ENCODE data around the gene ZFYVE28.

Gene ZFYVE28

GRCh38 chr4:2411786-2412510, 6.5 kb downstream of the ZFYVE28 start:
- peak; percentile 46 for DNase-seq (ENCODE audit: low spot score)

- no peak for DNase-seq (ENCODE audit: low spot score)
These were observed 9.1 kb downstream of the ZFYVE28 start for GRCh38 chr4:2409381-2409783.

- no peak for DNase-seq (ENCODE audit: low spot score)
These were observed 9.5 kb downstream of the ZFYVE28 start for GRCh38 chr4:2408976-2409375.

GRCh38 chr4:2408401-2408958, 10.0 kb downstream of the ZFYVE28 start:
- no peak for DNase-seq (ENCODE audit: low spot score)

GRCh38 chr4:2407991-2408342, 10.5 kb downstream of the ZFYVE28 start:
- DNase-seq (ENCODE audit: low spot score), result no peak

GRCh38 chr4:2406920-2407319, 11.5 kb downstream of the ZFYVE28 start:
- DNase-seq (ENCODE audit: low spot score), result no peak

- DNase-seq (ENCODE audit: low spot score), result no peak
These were observed 12.0 kb downstream of the ZFYVE28 start for GRCh38 chr4:2406406-2406805.

GRCh38 chr4:2402941-2403340, 15.5 kb downstream of the ZFYVE28 start:
- DNase-seq (ENCODE audit: low spot score), result no peak

GRCh38 chr4:2402048-2402842, 16.2 kb downstream of the ZFYVE28 start:
- DNase-seq (ENCODE audit: low spot score), result no peak

GRCh38 chr4:2401610-2401983, 16.8 kb downstream of the ZFYVE28 start:
- no peak for DNase-seq (ENCODE audit: low spot score)

GRCh38 chr4:2400841-2401609, 17.4 kb downstream of the ZFYVE28 start:
- no peak for DNase-seq (ENCODE audit: low spot score)

GRCh38 chr4:2399631-2400190, 18.7 kb downstream of the ZFYVE28 start:
- DNase-seq (ENCODE audit: low spot score), result no peak

- no peak for DNase-seq (ENCODE audit: low spot score)
These were observed 19.2 kb downstream of the ZFYVE28 start for GRCh38 chr4:2399216-2399615.

- no peak for DNase-seq (ENCODE audit: low spot score)
These were observed 20.7 kb downstream of the ZFYVE28 start for GRCh38 chr4:2397596-2398379.

- DNase-seq (ENCODE audit: low spot score), result no peak
These were observed 21.6 kb downstream of the ZFYVE28 start for GRCh38 chr4:2396781-2397368.

- DNase-seq (ENCODE audit: low spot score), result no peak
These were observed 22.9 kb downstream of the ZFYVE28 start for GRCh38 chr4:2395584-2395983.

GRCh38 chr4:2395038-2395437, 23.4 kb downstream of the ZFYVE28 start:
- DNase-seq (ENCODE audit: low spot score), result no peak

- DNase-seq (ENCODE audit: low spot score), result no peak
These were observed 23.9 kb downstream of the ZFYVE28 start for GRCh38 chr4:2394528-2394927.

- no peak for DNase-seq (ENCODE audit: low spot score)
These were observed 24.8 kb downstream of the ZFYVE28 start for GRCh38 chr4:2393353-2394270.

Measured in activated CD4-positive, alpha-beta T cell treated with anti-CD3 and anti-CD28 coated beads, Interleukin-2, Interleukin-4, amounts not matched to agents 100 ng/mL and 50 ng/mL, durations not matched to agents 16 hours and 8 hours (primary cell).